IPS DF 4.7 (cell line): ENCODE measurements around the gene DAGLA.
"Not testable (repeated sequence)": the region's sequence is repeated elsewhere in the genome, so short reads cannot be mapped to it uniquely, and the experiment has no call there.

Experiments
- DNase-seq: peaks from one replicate; pipeline ENCODE4 v3.0.0-alpha.2; 2013; ENCODE audit warnings: low spot score; ENCODE audit errors: extremely low read depth

The DAGLA gene

GRCh38 chr11:61679893-61680621, at the start of gene DAGLA:
Gene DAGLA, plus strand, starts transcription at chr11:61680391. Its CDS starts 39,765 bp downstream, at chr11:61720156.
- DNase-seq: no peak

- no peak for DNase-seq
These were observed 48.1 kb upstream of the DAGLA start for GRCh38 chr11:61632096-61632495.

- no peak for DNase-seq
These were observed 44.9 kb upstream of the DAGLA start for GRCh38 chr11:61635304-61635703.

GRCh38 chr11:61635787-61636186, 44.4 kb upstream of the DAGLA start:
- no peak for DNase-seq

- DNase-seq: no peak
These were observed 43.5 kb upstream of the DAGLA start for GRCh38 chr11:61636676-61637075.

GRCh38 chr11:61637277-61637676, 42.9 kb upstream of the DAGLA start:
- no peak for DNase-seq

- DNase-seq: no peak
These were observed 40.3 kb upstream of the DAGLA start for GRCh38 chr11:61639816-61640443.

- no peak for DNase-seq
These were observed 38.0 kb upstream of the DAGLA start for GRCh38 chr11:61642162-61642561.

GRCh38 chr11:61645179-61645868, 34.9 kb upstream of the DAGLA start:
- no peak for DNase-seq

GRCh38 chr11:61647529-61647928, 32.7 kb upstream of the DAGLA start:
- no peak for DNase-seq

GRCh38 chr11:61650781-61651571, 29.2 kb upstream of the DAGLA start:
- DNase-seq: no peak

- DNase-seq: no peak
These were observed 28.1 kb upstream of the DAGLA start for GRCh38 chr11:61652135-61652534.

GRCh38 chr11:61654397-61654829, 25.8 kb upstream of the DAGLA start:
- no peak for DNase-seq

- not testable (repeated sequence) for DNase-seq
These were observed 24.7 kb upstream of the DAGLA start for GRCh38 chr11:61655266-61656159.

GRCh38 chr11:61656347-61657077, 23.7 kb upstream of the DAGLA start:
- no peak for DNase-seq

GRCh38 chr11:61657566-61658290, 22.5 kb upstream of the DAGLA start:
- DNase-seq: no peak

GRCh38 chr11:61659413-61660196, 20.6 kb upstream of the DAGLA start:
- DNase-seq: no peak

- DNase-seq: not testable (repeated sequence)
These were observed 19.2 kb upstream of the DAGLA start for GRCh38 chr11:61660997-61661396.
